Measurements from ENCODE around the gene RXRG. TPM values are rescaled to one million over a fixed set of nuclear protein-coding genes. Genes with fewer than 3 reads are reported as not detected.

RXRG gene
- total RNA-seq, 2 donors from 2014 or later, result 2.5 to 9.8 TPM

DNA sequence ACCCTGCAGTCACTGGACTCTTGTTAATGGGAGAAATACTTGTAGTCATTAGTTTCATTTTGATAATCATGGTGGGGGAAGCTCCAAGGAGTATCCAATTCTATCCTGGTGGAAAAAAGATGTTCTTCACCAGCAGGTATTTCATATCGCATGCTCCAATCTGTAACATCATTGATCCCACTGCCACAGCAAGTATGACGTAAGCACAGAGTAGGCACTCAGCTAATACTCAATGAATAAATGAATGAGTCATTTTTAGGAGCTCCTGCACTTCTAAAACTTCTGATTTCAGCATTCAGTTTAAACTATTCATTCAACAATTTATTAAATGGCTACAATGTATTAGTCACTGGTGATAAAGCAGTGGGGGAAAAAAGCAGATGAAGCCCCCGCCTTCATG is 30.3 kb downstream of the RXRG start:
- no peaks in the 10 kb centered on the region for H3K4me1 ChIP-seq (ENCODE audit: control insufficient read depth, insufficient read depth, low read length)
- Mint-ChIP-seq H3K27ac (no peak overlapping the region), H3K4me1 (no peaks in the 10 kb centered on the region), H3K36me3 (ENCODE audit: low read depth) (peaks cover 26% of the 10 kb centered on the region), H3K27me3 (ENCODE audit: insufficient read depth) (peaks cover 67% of the 10 kb centered on the region), H3K4me3 (no peak overlapping the region), H3K9me3 (no peaks in the 10 kb centered on the region)
- no peaks in the 10 kb centered on the region for H3K9me3 ChIP-seq (ENCODE audit: control insufficient read depth, low read length)
- DNase-seq, result no peak
- peaks cover 26% of the 10 kb centered on the region for H3K36me3 ChIP-seq (ENCODE audit: control insufficient read depth, insufficient read depth, low read length)
- H3K27ac ChIP-seq (ENCODE audit: low read depth, low read length), result no peak overlapping the region
- 94 to 95% methylated on average over 3 of the region's 3 CpGs for WGBS, 2 experiments (ENCODE audit: insufficient coverage in 1 of 2, insufficient read length in 1 of 2)
- peaks cover 32% of the 10 kb centered on the region for H3K27me3 ChIP-seq (ENCODE audit: control insufficient read depth, insufficient read depth, low read length, poor library complexity, severe bottlenecking)
- TF ChIP-seq CTCF (conservative IDR thresholded peaks at IDR 0.05), result no peak
- H3K9ac ChIP-seq (ENCODE audit: extremely low read depth, low read length, poor library complexity, severe bottlenecking), result no peak overlapping the region
- H3K4me3 ChIP-seq (ENCODE audit: low read length), result no peak overlapping the region

DNA sequence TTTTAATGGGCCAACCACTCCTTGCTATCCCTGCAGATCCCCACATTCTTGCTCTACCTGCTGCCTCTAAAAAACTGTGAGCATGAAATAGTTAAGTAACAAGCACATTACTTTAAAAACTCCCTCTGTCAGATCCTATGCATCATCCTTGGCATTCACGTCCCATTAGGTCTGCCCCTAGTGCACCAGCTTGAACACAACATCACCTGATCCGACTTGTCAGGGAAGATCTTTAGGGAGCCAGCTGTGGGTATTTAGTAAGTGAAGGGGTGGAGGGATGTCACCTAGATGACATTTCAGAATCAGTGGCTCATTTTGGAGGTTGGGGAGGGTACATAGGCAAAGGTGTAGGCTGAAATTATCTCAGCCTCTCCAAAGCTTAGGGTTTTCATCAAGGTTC is 33.5 kb downstream of the RXRG start:
- Histone ChIP-seq H3K4me1 (ENCODE audit: control insufficient read depth, insufficient read depth, low read length) (no peaks in the 10 kb centered on the region), H3K9ac (ENCODE audit: extremely low read depth, low read length, poor library complexity, severe bottlenecking) (no peak overlapping the region), H3K36me3 (ENCODE audit: control insufficient read depth, insufficient read depth, low read length) (peaks cover 11% of the 10 kb centered on the region), H3K9me3 (ENCODE audit: control insufficient read depth, low read length) (no peaks in the 10 kb centered on the region), H3K4me3 (ENCODE audit: low read length) (no peak overlapping the region), H3K27ac (ENCODE audit: low read depth, low read length) (no peak overlapping the region), H3K27me3 (ENCODE audit: control insufficient read depth, insufficient read depth, low read length, poor library complexity, severe bottlenecking) (peaks cover 17% of the 10 kb centered on the region)
- no peak for DNase-seq
- peaks cover 11% of the 10 kb centered on the region for H3K36me3 Mint-ChIP-seq (ENCODE audit: low read depth)
- peak; percentile 22 for TF ChIP-seq CTCF (conservative IDR thresholded peaks at IDR 0.05)
- WGBS, 2 experiments (ENCODE audit: insufficient coverage in 1 of 2, insufficient read length in 1 of 2), result 80% methylated on average over 2 of the region's 2 CpGs; no CpG with 5 or more reads in 1 of the 2 experiments
- peaks cover 46% of the 10 kb centered on the region for H3K27me3 Mint-ChIP-seq (ENCODE audit: insufficient read depth)
- no peak overlapping the region for H3K4me3 Mint-ChIP-seq
- H3K9me3 Mint-ChIP-seq, result no peaks in the 10 kb centered on the region
- no peak overlapping the region for H3K27ac Mint-ChIP-seq
- H3K4me1 Mint-ChIP-seq, result no peaks in the 10 kb centered on the region

- 89 to 93% methylated on average over 2 to 4 of the region's 4 CpGs for WGBS, 2 experiments (ENCODE audit: insufficient coverage in 1 of 2, insufficient read length in 1 of 2)
- Histone ChIP-seq H3K36me3 (ENCODE audit: control insufficient read depth, insufficient read depth, low read length) (no peaks in the 10 kb centered on the region), H3K4me1 (ENCODE audit: control insufficient read depth, insufficient read depth, low read length) (no peaks in the 10 kb centered on the region), H3K27ac (ENCODE audit: low read depth, low read length) (no peak overlapping the region), H3K4me3 (ENCODE audit: low read length) (no peak overlapping the region), H3K9me3 (ENCODE audit: control insufficient read depth, low read length) (no peaks in the 10 kb centered on the region), H3K27me3 (ENCODE audit: control insufficient read depth, insufficient read depth, low read length, poor library complexity, severe bottlenecking) (peaks cover 14% of the 10 kb centered on the region), H3K9ac (ENCODE audit: extremely low read depth, low read length, poor library complexity, severe bottlenecking) (no peak overlapping the region)
- H3K4me1 Mint-ChIP-seq, result no peaks in the 10 kb centered on the region
- peaks cover 31% of the 10 kb centered on the region for H3K27me3 Mint-ChIP-seq (ENCODE audit: insufficient read depth)
- peaks cover 1% of the 10 kb centered on the region for H3K36me3 Mint-ChIP-seq (ENCODE audit: low read depth)
- TF ChIP-seq CTCF (conservative IDR thresholded peaks at IDR 0.05), result no peak
- DNase-seq, result no peak
- no peak overlapping the region for H3K27ac Mint-ChIP-seq
- no peak overlapping the region for H3K4me3 Mint-ChIP-seq
- H3K9me3 Mint-ChIP-seq, result no peaks in the 10 kb centered on the region
Observed at GRCh38 chr1:165409657-165410358, 35.1 kb downstream of the RXRG start.
